Activated CD4-positive, alpha-beta T cell treated with anti-CD3 and anti-CD28 coated beads, Interleukin-2, amount 50 U/mL, for 1 hour (primary cell): ENCODE measurements around the gene OSCP1.

Experiments
- DNase-seq: peaks from one replicate; pipeline ENCODE4 v3.0.0-alpha.2; 2020

Gene OSCP1

GRCh38 chr1:36400825-36401601 is 49.2 kb downstream of the OSCP1 start:
- DNase-seq, result no peak

DNA sequence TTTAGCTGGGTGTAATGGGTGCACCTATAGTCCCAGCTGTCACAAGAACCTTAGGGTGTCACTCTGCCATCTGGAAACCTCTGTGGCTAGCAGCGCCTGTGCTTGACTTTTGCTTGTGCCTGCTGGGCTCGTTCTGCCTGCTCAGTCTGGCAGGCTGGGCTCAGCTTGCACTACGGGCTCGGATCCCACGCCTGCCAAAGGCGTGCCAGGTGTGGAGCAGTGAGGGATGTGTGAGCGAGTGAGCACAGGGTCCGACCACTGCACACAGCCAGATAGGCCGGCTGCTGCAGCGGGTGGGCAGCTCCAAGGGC is 49.8 kb downstream of the OSCP1 start:
- no peak for DNase-seq

- no peak for DNase-seq
Observed at GRCh38 chr1:36398370-36398977, 51.8 kb downstream of the OSCP1 start.

GRCh38 chr1:36397378-36398230 is 52.6 kb downstream of the OSCP1 start, which contains the start of gene LSM10:
LSM10 (minus strand) TSS chr1:36397908; CDS start chr1:36394129, 3,779 bp downstream.
- DNase-seq, result peak; percentile 92

DNA sequence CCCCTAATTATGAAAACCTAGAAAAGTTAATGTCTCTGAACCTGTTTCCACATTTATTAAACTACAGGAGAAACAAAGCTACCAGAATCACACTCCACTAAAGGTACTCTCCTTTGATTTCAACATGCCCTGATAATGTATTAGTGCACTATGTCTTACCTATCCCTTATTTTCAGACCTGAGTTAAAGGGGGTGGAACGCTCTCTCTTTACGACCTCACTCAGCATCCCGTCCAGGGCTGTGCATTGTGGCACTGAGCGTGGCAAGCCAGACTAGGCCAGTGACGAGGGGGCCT is 53.2 kb downstream of the OSCP1 start:
- no peak for DNase-seq

DNA sequence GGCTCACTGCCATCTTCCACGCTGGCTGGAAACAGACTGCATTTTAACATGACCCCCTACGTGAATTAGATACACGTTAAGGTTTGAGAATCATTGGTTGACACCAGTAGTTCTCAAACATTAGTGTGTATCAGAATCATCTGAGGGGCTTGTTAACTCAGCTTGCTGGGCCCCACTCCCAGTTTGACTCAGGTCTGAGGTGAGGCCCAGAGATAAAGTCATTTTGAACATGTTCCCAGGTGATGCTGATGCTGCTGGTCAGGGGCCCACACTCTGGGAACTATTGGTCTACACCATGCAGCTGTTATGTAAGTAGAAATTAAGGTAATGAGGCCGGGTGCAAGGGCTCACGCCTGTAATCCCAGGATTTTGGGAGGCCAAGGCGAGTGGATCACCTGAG is 53.9 kb downstream of the OSCP1 start:
- no peak for DNase-seq

- no peak for DNase-seq
Observed at GRCh38 chr1:36393686-36394085, 56.6 kb downstream of the OSCP1 start.

DNA sequence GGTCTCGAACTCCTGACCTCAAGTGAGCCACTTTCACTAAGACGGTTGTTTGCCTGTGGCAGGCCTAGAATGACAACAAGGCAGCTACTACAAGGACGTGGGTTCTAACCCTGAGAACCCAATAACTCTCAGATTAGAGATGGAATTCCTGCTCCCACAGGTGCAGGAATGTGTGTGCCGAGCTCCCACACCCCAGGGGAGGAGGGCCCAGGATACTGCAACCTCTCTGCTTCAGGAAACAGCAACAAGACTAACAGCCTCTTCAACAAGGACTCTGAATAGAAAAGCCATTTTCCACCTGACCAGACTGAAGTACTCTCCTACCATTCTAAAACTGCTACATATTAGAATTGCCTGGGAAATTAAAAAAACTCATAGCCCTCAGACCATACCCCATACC is 57.4 kb downstream of the OSCP1 start:
- no peak for DNase-seq

DNA sequence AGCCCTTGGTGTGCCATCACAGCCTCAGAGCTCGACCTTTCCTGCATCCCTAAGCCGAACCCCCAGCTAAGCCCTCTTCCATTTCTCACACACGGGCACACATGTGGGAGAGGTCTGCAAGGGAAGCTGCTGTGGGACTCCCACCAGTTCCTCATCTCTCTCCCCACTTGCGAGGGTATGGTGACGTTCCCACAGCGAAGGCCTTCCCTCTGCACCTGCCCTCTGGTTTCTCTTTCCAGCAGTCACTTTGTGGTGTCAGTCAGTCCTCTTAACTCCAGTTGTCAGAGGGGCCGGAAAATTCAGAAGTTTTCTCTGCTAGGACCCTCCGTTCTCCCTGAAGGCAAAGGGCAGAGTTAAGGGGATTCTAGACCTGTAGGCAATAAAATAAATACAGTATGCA is 59.0 kb downstream of the OSCP1 start:
- DNase-seq, result no peak

DNA sequence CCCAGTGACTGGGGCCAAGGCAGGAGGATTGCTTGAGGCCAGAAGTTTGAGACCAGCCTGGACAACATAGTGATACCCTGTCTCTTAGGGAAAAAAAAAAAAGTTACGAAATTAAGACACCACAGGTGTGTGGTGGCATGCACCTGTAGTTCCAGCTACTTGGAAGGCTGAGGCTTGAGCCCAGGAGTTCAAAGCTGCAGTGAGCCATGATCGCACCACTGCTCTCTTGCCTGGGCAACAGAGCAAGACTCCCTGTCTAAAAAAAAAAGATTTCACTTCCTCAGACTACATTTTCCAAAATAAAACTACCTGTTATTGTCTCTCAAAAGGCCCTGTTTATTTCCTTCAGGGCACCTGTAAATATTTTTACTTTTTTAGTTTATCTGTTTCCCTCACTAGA is 59.8 kb downstream of the OSCP1 start:
- no peak for DNase-seq

DNA sequence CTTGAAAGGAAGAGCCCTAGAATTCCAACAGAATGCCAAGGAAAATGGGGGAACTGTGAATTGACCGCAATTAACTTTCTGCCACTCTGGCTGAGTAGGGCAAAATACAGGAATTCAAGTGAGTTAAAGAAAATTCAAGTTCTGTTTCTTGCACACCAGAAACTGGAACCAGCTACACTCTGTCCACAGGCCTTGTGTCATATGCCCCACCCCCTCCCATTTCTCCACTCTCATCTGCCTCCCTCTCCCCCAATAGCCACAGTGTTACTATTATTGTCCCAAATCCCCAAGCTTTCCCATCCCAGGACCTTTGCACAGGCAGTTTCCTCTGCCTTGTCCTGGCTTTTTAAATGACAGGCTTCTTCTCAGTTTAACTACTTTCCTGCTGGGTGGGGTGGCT is 60.3 kb downstream of the OSCP1 start:
- DNase-seq, result no peak

- DNase-seq, result no peak
Observed at GRCh38 chr1:36389261-36389660, 61.0 kb downstream of the OSCP1 start.

- DNase-seq, result no peak
Observed at GRCh38 chr1:36387141-36387949, 62.9 kb downstream of the OSCP1 start.

DNA sequence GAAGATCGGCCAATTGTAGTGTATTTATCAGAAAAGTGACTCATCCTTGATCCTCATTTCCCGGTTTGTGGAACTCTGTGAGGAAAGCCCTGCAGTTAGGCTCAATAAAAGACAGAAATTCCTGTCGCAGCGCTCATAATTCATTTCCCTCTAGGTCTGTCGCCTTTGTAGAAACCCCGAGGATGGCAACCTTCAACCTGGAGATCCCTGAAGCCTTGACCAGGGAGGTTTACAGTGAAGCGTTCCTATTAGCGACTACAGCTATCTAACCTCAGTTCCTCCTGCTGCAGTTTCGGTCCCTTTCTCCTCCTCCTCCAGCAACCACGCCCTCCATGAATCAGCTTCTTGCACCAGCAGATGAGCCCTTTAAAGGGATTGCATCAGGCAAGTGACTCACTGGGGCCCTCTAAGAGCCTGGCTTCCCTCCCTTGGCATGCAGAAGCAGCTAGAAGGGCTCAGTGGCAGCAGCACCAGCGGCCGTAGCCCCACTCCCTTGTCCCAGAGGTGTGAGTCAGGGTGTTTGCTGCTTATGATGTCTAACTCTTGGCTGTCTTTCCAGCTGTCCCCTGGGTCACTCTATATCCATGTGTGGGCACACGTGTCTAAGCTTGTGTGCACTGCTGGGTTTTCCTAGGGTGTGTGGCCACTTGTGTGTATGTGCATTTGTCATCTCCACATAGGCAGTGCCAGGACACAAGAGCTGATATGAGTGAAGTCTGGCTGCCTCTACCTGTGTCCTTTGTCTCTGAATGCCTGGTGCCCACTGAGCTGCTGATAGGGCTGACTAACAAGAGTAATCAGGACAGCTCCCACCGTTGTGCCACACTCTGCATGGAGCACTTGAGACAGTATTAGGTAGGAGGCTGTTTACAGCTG is 63.7 kb downstream of the OSCP1 start:
- DNase-seq, result peak; percentile 77

DNA sequence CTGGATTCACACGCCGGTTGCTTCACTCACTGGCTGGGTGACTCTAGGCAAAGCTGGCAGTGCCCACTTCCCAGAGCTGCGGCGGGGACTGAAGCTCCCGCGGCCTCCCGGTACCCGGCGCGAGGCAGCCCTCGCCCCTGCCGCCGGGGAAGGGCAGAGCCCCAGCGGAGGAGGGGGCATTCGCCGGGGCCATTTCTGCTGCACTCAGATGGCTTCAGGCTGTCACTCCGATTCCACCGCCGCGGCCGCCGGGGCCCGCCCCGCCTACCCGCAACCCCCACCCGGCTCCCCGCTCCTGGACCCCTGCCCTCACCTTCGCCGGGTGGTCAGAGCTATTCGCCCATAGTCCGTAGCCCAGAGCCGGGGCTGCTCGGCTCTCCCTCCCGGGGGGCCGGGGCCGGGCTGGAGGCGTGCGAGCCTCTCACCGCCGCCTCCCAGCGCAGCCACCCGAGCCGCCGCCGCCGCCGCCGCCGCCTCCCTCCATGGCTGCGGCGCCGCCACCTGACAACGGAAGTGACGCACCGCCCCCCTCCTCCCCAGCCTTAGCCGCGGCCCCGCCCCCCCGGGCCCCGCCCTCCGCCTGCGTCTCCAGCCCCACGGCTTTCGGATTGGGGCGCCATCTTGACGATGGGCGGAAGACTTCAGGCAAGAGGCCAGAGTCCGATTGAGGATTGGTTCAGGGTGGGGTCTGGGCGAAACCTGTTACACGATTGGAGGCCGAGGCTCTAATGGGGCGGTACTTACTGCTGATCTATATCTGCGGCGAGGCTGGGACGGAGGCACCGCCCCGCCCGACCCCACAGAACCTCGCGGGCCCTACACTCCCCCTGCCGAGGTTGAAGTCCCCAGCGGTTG is 64.6 kb downstream of the OSCP1 start, which contains the start of gene STK40:
STK40 (minus strand) TSS at position 515 of the 855 bp plus-strand sequence. CDS start 24,592 bp downstream, outside the sequence.
- DNase-seq, result peak; percentile 97

GRCh38 chr1:36384542-36385409 is 65.5 kb downstream of the OSCP1 start:
- DNase-seq, result peak; percentile 18

DNA sequence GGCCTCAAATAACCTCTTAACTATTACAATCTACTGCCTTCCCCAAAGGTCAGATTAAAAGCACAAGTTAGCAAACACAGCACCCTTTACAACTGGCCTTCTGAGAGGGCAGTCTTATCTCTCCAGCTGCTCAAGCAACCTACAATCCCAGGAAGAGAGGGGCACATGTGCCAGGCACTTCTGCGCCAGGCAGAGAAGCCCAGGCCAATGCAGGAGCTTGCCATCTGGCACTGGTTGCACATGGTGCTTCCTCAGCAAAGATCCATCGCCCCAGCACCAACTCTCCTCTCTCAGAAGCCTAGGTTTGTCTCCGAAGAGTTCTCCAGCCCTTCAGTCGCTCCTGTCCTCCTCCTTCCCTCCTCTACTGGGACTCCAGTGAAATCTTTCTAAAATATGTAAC is 67.0 kb downstream of the OSCP1 start:
- no peak for DNase-seq

DNA sequence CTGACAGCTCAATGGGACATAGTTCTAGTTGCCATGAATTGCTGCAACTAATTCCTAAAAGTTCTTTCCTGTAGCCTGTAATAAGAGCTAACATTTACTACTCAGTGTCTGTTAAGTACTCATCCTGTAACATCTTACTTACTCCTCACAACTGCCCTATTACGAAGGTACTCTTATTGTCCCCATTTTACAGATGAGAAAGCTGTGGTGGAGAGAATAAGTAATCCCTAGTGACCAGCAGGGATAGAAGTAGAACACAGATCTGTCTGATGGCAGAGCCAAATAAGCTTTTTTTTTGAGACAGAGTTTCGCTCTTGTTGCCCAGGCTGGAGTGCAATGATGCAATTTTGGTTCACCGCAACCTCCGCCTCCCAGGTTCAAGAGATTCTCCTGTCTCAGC is 67.6 kb downstream of the OSCP1 start:
- no peak for DNase-seq

- DNase-seq, result no peak
Observed at GRCh38 chr1:36382231-36382630, 68.0 kb downstream of the OSCP1 start.

DNA sequence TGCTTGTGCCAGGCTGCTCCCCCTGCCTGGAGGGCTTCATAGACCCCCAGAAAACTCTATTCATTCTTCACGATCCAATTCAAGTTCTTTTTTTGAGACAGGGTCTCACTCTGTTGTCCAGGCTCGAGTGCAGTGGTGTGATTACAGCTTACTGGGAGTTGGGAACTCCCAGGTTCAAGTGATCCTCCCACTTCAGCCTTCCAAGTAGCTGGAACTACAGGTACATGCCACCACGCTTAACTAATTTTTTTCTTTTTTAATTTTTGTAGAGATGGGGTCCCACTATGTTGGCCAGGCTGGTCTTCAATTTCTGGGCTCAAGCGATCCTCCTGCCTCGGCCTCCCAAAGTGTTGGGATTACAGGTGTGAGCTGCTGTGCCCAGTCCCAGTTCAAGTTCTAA is 68.8 kb downstream of the OSCP1 start:
- DNase-seq, result no peak
